ENCODE results near the gene C11orf87. TPM values are rescaled to one million over a fixed set of nuclear protein-coding genes. Genes with fewer than 3 reads are reported as not detected.
A peak's percentile ranks its signal among the peaks of the same experiment; 100 is the strongest.

The C11orf87 gene
- total RNA-seq (2022) (not detected in 2 replicates), Bru-seq, nascent RNA (not detected), BruChase-seq, experiment 1, labeled RNA remaining after a 6-hour chase (percentile 19 among the genes with signal in this experiment), BruChase-seq, experiment 2, labeled RNA remaining after a 2-hour chase (percentile 9 among the genes with signal in this experiment)
- long read RNA-seq, result 0 reads

GRCh38 chr11:109421981-109422869, at the start of gene C11orf87:
C11orf87 (plus strand) TSS chr11:109422190; CDS start chr11:109423634, 1,444 bp downstream.
- Mint-ChIP-seq H3K4me3 (ENCODE audit: low read depth, unreplicated experiment) (no peak within 1 kb of the TSS), H3K27me3 (ENCODE audit: unreplicated experiment) (no peaks in the 10 kb centered on the region), H3K36me3 (ENCODE audit: insufficient read depth, unreplicated experiment) (no peaks in the 10 kb centered on the region), H3K27ac (ENCODE audit: unreplicated experiment) (no peak within 1 kb of the TSS), H3K9me3 (ENCODE audit: low read depth, unreplicated experiment) (no peaks in the 10 kb centered on the region), H3K4me1 (ENCODE audit: low read depth, unreplicated experiment) (no peaks in the 10 kb centered on the region)
- intact Hi-C loops (cut with micrococcal nuclease; ENCODE audit: unreplicated experiment), result no loop called here
- CTCF ChIA-PET, result no interaction called here
- no peak for TF ChIP-seq CTCF (IDR thresholded peaks at IDR 0.05; ENCODE audit: unreplicated experiment)
- no peak for DNase-seq
- no TSS peak for BruUV-seq (replicated peaks)

- TF ChIP-seq CTCF (IDR thresholded peaks at IDR 0.05; ENCODE audit: unreplicated experiment), result no peak
- H3K4me1 Mint-ChIP-seq (ENCODE audit: low read depth, unreplicated experiment), result no peaks in the 10 kb centered on the region
- peaks cover 42% of the 10 kb centered on the region for H3K27me3 Mint-ChIP-seq (ENCODE audit: unreplicated experiment)
- no TSS peak for BruUV-seq (replicated peaks)
- no peaks in the 10 kb centered on the region for H3K36me3 Mint-ChIP-seq (ENCODE audit: insufficient read depth, unreplicated experiment)
- intact Hi-C loops (cut with micrococcal nuclease; ENCODE audit: unreplicated experiment), result no loop called here
- H3K9me3 Mint-ChIP-seq (ENCODE audit: low read depth, unreplicated experiment), result peaks cover 6% of the 10 kb centered on the region
- H3K27ac Mint-ChIP-seq (ENCODE audit: unreplicated experiment), result no peak overlapping the region
- CTCF ChIA-PET, result no interaction called here
- DNase-seq, result no peak
- H3K4me3 Mint-ChIP-seq (ENCODE audit: low read depth, unreplicated experiment), result no peak overlapping the region
These were observed 48.0 kb upstream of the C11orf87 start for GRCh38 chr11:109374032-109374431.

GRCh38 chr11:109374441-109374840, 47.5 kb upstream of the C11orf87 start:
- no peaks in the 10 kb centered on the region for H3K4me1 Mint-ChIP-seq (ENCODE audit: low read depth, unreplicated experiment)
- H3K27ac Mint-ChIP-seq (ENCODE audit: unreplicated experiment), result no peak overlapping the region
- no peak for DNase-seq
- no peaks in the 10 kb centered on the region for H3K36me3 Mint-ChIP-seq (ENCODE audit: insufficient read depth, unreplicated experiment)
- H3K27me3 Mint-ChIP-seq (ENCODE audit: unreplicated experiment), result peaks cover 44% of the 10 kb centered on the region
- CTCF ChIA-PET, result no interaction called here
- no peak for TF ChIP-seq CTCF (IDR thresholded peaks at IDR 0.05; ENCODE audit: unreplicated experiment)
- no peak overlapping the region for H3K4me3 Mint-ChIP-seq (ENCODE audit: low read depth, unreplicated experiment)
- no TSS peak for BruUV-seq (replicated peaks)
- intact Hi-C loops (cut with micrococcal nuclease; ENCODE audit: unreplicated experiment), result no loop called here
- H3K9me3 Mint-ChIP-seq (ENCODE audit: low read depth, unreplicated experiment), result peaks cover 4% of the 10 kb centered on the region

- H3K9me3 Mint-ChIP-seq (ENCODE audit: low read depth, unreplicated experiment), result no peaks in the 10 kb centered on the region
- peaks cover 44% of the 10 kb centered on the region for H3K27me3 Mint-ChIP-seq (ENCODE audit: unreplicated experiment)
- no TSS peak for BruUV-seq (replicated peaks)
- no peak overlapping the region for H3K27ac Mint-ChIP-seq (ENCODE audit: unreplicated experiment)
- no peak for DNase-seq
- no peaks in the 10 kb centered on the region for H3K36me3 Mint-ChIP-seq (ENCODE audit: insufficient read depth, unreplicated experiment)
- H3K4me1 Mint-ChIP-seq (ENCODE audit: low read depth, unreplicated experiment), result no peaks in the 10 kb centered on the region
- no peak for TF ChIP-seq CTCF (IDR thresholded peaks at IDR 0.05; ENCODE audit: unreplicated experiment)
- H3K4me3 Mint-ChIP-seq (ENCODE audit: low read depth, unreplicated experiment), result no peak overlapping the region
- CTCF ChIA-PET, result no interaction called here
- intact Hi-C loops (cut with micrococcal nuclease; ENCODE audit: unreplicated experiment), result no loop called here
These were observed 44.8 kb upstream of the C11orf87 start for GRCh38 chr11:109377039-109377742.
